Measurements from ENCODE around the gene TANGO2. TPM values are rescaled to one million over a fixed set of nuclear protein-coding genes. Genes with fewer than 3 reads are reported as not detected.

The TANGO2 gene
- total and polyA plus RNA-seq, 9 of the 15 experiments (the other 6 are each of a cell fraction or from before 2014, with no cell fraction given), result 15.5 to 94.9 (median 70.1) TPM

GRCh38 chr22:20111045-20111688 lies 90.3 kb downstream of the TANGO2 start (continued):
- TF ChIP-seq SP2 (IDR thresholded peaks at IDR 0.05; ENCODE audit: extremely low read depth, low read depth, low read length, poor library complexity, severe bottlenecking) (no peak), SRSF7 (optimal IDR thresholded peaks at IDR 0.05; ENCODE audit: low read depth, low read length) (no peak), MED1 (CRISPR knock-in tag; IDR thresholded peaks at IDR 0.05; ENCODE audit: borderline replicate concordance) (no peak), HEY1 (CRISPR knock-in tag; IDR thresholded peaks at IDR 0.05; ENCODE audit: borderline replicate concordance) (no peak), TCF7L2 (IDR thresholded peaks at IDR 0.05; ENCODE audit: low read depth, low read length) (no peak)

GRCh38 chr22:20111689-20112622 lies 91.0 kb downstream of the TANGO2 start:
- Histone ChIP-seq H2AFZ (ENCODE audit: low read depth, low read length) (no peak overlapping the region), H3K4me1 (replicated peaks in 1 of 2; ENCODE audit: control insufficient read depth in 2 of 2, insufficient read depth in 2 of 2, low read length in 2 of 2) (peaks cover 10 to 84% of the 10 kb centered on the region in 2 experiments; a peak in 4 of 5 replicates), H3K9ac (ENCODE audit: insufficient read depth in 1 of 2, low read depth in 2 of 2, low read length in 2 of 2) (peak overlapping the region in 1 of 2 experiments; percentile 73; a peak in 2 of 4 replicates), H3K9me3 (replicated peaks; ENCODE audit: control insufficient read depth, insufficient read depth, low read depth, low read length) (no peaks in the 10 kb centered on the region), H3K27ac (ENCODE audit: extremely low read depth, low read depth, low read length) (peak overlapping the region; percentile 18; the same call in 1 of the 3 replicates), H3K27me3 (ENCODE audit: control insufficient read depth in 2 of 2, insufficient read depth in 2 of 2, low read length in 2 of 2) (no peaks in the 10 kb centered on the region), H3K4me2 (ENCODE audit: insufficient read depth, low read length) (no peak overlapping the region), H4K20me1 (replicated peaks; ENCODE audit: control insufficient read depth, insufficient read depth, low read length) (peaks cover 55% of the 10 kb centered on the region), H3K36me3 (ENCODE audit: control insufficient read depth, insufficient read depth, low read length) (peaks cover 92% of the 10 kb centered on the region), H3K4me3 (no peak overlapping the region), H3K9me1 (ENCODE audit: control insufficient read depth, insufficient read depth, low read length) (no peaks in the 10 kb centered on the region), H3K79me2 (ENCODE audit: control insufficient read depth, insufficient read depth, low read length) (peaks cover 28% of the 10 kb centered on the region)
- peak; percentile 1 for ATAC-seq
- FAIRE-seq, result no peak
- DNase-seq (ENCODE audit: extremely low read depth in 1 of 4, low spot score in 3 of 4), result no peak
- POLR2A ChIA-PET, result interaction anchor here (0.6 to 20.7 kb wide), 20 partner anchors 6 to 312 kb away, joined by 3 to 513 read pairs (median 4); partner anchors contain the start of genes COMT, RANBP1, TRMT2A and TXNRD2
- CTCF ChIA-PET (ENCODE audit: low intra/inter-chr PET ratio), result interaction anchor here (0.6 to 1.2 kb wide), 2 partner anchors 16 to 149 kb away, joined by 4 to 5 read pairs; no protein-coding TSS in a partner anchor
- WGBS (ENCODE audit: insufficient coverage, low coverage, missing lambda C conversion rate), result 84% methylated on average over 7 of the region's 7 CpGs
- in situ Hi-C loops (cut with MboI) (loop anchor here (10.0 kb wide), 1 partner anchor 387 kb away; the partner anchor contains the start of gene GP1BB), intact Hi-C loops (cut with micrococcal nuclease) (no loop called here)
- BruUV-seq (replicated peaks), result no TSS peak
- TF ChIP-seq RBFOX2 (IDR thresholded peaks at IDR 0.05; ENCODE audit: low read depth, low read length) (peak; percentile 66), ZNF561 (CRISPR knock-in tag; conservative IDR thresholded peaks at IDR 0.05) (peak; percentile 59; the same call in 1 of the 2 replicates), ZSCAN32 (CRISPR knock-in tag; IDR thresholded peaks at IDR 0.05) (peak; percentile 43; the same call in 1 of the 2 replicates), ATF4 (CRISPR knock-in tag; IDR thresholded peaks at IDR 0.05) (peak; percentile 72), MTA3 (IDR thresholded peaks at IDR 0.05; ENCODE audit: borderline replicate concordance) (no peak), SAP30 (IDR thresholded peaks at IDR 0.05; ENCODE audit: borderline replicate concordance, insufficient read depth, low read depth, low read length, poor library complexity, severe bottlenecking) (no peak), CHD1 (IDR thresholded peaks at IDR 0.05; ENCODE audit: low read length) (peak; percentile 44), ZBTB26 (CRISPR knock-in tag; IDR thresholded peaks at IDR 0.05) (0 out of 2 replicates have a peak, but pooled peaks have one; percentile 40), ZNF121 (CRISPR knock-in tag; conservative IDR thresholded peaks at IDR 0.05) (no peak), TCF7L2 (IDR thresholded peaks at IDR 0.05; ENCODE audit: low read depth, low read length) (no peak), ZNF764 (CRISPR knock-in tag; IDR thresholded peaks at IDR 0.05; ENCODE audit: low read depth) (0 out of 2 replicates have a peak, but pooled peaks have one; percentile 57)

Data from K562 (cell line).